AG09319 (cell line): ENCODE data around the gene PAK4.

ENCODE experiments used
- DNase-seq: peaks from one replicate; pipeline ENCODE4 v3.0.0-alpha.2; 2010; ENCODE audit warnings: low read depth; ENCODE audit errors: extremely low read depth
- TF ChIP-seq, protein P1 (sequence below): IDR thresholded peaks from 2 replicates; pipeline ENCODE4 v1.5.1; 2011; ENCODE audit warnings: low read depth, mild to moderate bottlenecking, inconsistent platforms, low read length, moderate library complexity

PAK4 gene

DNA sequence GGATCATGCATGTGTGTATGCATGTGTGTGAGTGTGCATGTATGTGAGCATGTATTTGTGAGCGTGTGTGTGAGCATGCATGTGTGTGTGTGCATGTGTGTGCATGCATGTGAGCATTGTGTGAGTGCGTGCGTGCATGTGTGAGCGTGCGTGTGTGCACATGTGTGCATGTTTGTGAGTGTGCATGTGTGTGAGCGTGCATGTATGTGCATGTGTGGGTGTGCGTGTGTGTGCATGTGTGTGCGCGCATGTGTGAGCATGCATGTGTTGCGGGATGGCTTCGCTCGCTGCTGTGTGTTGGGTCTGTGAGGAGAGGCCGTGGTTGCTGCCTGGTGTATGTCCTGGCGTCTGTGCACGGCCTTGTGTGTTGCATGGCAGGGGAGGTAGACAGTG is 32.4 kb downstream of the PAK4 start:
- TF ChIP-seq, protein P1, sequence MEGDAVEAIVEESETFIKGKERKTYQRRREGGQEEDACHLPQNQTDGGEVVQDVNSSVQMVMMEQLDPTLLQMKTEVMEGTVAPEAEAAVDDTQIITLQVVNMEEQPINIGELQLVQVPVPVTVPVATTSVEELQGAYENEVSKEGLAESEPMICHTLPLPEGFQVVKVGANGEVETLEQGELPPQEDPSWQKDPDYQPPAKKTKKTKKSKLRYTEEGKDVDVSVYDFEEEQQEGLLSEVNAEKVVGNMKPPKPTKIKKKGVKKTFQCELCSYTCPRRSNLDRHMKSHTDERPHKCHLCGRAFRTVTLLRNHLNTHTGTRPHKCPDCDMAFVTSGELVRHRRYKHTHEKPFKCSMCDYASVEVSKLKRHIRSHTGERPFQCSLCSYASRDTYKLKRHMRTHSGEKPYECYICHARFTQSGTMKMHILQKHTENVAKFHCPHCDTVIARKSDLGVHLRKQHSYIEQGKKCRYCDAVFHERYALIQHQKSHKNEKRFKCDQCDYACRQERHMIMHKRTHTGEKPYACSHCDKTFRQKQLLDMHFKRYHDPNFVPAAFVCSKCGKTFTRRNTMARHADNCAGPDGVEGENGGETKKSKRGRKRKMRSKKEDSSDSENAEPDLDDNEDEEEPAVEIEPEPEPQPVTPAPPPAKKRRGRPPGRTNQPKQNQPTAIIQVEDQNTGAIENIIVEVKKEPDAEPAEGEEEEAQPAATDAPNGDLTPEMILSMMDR, result no peak
- no peak for DNase-seq

DNA sequence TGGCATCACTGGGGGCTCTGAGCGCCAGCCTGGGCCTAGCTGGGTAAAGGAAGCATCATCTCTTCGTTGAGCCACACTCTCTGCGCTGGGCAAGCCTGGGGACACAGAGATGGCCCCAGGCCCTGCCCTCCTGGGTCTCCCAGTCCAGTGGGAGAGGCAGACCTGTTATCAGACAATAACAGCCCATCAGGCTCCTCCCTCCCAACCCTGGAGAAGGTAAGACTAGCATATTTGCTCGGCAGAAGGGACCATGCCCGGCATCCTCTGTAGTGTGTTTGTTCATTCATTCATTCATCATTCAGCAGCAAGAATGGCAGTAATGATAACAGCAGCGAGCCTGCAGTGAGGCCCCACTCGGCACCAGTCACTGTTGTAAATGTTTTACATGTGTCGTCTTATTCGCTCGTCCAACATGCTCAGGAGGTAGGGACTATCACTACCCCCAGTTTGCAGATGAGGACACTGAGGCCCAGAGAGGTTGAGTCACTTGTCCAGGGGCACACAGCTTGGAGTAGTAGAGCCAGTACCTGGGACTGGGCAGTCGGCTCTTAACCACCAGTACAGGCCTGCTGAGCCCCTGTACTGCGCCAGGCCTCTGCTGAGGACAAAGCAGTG is 33.2 kb downstream of the PAK4 start:
- TF ChIP-seq, protein P1, result no peak
- DNase-seq, result no peak

DNA sequence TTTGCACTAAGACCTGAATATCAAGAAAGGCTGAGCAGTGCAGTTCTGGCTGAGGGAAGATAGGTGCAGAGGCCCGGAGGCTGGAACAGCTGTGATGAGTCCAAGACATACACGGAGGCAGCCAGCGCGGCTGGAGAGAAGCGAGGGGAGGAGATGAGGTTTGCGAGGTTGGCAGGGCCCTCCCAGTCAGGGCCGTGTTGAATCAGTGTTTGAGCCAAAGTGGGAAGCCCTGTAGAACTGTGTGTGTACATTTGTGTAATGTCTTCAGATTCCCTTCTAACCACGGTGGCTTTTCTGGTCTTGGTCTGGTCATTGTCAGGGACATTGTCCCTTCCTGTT is 34.9 kb downstream of the PAK4 start:
- TF ChIP-seq, protein P1, result no peak
- DNase-seq, result peak; percentile 16

DNA sequence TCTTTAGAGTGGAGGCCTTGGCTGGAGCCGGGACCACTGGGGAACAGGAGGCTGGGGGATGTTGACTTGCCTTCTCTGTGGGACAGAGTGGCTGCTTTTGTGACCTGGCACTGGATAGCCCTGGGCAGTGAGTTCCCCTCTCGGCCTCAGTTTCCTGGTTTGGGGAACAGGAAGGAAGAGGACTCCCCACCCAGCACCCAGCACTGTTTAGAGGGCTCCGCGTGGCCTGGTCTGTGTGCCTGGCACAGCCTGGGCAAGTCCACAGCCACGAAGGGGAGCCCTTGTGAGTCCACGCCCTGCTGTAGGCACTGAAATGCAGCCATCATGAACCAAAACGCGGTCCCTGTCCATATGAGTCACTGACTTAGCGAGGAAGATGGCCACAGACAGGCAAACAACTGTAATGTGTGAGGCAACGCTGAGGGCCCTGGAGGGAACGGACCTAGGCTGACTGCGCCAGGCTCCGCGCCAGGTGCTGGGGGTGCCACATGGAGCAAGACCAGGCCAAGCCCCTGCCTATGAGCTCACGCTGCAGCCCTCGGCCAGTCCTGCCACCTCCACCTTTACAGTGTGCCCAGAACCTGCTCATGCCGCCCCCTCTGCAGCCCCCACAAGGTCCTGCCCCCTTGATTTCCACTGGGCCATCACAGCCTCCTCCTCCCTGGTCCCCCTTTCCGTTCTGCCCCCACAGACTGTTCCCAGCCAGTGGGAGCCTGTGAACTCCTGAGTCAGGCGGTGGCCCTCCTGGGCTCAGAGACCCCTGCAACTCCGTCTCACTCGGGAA is 35.5 kb downstream of the PAK4 start:
- DNase-seq, result no peak
- TF ChIP-seq, protein P1, result no peak

DNA sequence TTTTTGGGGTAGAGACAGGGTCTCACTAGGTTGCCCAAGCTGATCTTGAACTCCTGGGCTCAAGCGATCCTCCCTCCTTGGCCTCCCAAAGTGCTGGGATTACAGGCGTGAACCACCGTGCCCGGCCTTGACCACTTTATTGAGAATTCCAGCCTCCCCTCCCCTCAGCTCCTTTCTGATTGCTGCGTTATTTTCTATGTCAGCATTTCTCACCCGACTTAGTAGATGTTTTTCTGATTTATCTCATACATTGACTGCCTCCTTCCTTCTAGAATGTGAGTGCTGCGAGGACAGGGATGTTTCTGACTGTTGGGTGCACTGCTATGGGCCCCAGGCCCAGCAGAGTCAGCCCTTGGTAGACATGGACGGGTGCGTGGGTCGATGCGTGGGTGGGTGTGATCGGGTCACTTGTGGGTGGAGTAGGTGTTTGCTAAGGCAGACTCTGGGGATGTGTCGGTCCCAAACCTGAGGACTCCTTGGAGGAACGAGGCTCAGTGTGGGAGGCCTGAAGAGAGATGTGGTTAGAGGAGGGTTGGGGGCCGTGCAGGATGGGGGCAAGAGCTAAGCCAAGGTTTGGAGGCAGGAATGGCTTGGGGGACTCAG is 37.0 kb downstream of the PAK4 start:
- TF ChIP-seq, protein P1, result no peak
- no peak for DNase-seq

DNA sequence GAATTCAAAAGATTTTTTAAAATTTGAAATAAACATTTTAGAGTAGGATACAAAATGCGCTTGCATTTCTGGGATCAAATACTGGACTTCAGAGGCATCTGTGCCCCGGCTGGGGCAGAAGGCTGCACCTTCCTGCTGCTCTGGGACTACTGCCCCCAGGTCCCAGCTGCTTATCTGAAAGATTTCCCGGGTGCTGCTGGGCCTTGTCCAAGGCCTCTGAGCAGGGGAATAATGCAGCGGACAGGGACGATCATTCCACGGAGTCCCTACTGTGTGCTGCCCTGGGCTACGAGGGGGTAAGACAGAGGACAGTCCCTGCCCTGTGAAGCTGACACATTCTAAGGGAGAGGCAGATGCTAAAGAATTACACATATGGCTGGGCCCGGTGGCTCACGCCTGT is 38.0 kb downstream of the PAK4 start:
- TF ChIP-seq, protein P1, result no peak
- no peak for DNase-seq

DNA sequence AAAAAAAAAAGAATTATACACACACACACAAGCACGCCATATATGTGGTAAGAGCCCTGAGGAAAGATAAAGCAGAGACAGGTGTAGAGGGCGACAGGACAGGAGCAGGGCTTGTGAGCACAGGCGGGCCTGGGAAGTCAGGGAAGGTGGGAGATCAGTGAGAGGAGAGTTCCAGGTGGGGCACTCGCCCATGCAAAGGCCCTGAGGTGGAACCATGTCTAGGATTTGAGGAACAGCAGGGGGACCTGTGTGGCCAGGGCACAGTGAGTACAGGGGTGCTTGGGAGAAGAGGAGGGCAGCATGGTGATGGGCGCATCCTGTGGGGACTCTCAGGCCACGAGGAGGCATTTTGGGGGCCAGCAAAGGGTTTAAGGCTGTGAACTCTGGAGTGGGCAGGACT is 38.7 kb downstream of the PAK4 start:
- TF ChIP-seq, protein P1, result no peak
- no peak for DNase-seq
